T-helper 2 cell (primary cell): ENCODE data around the gene DESI1.
A peak's percentile ranks its signal among the peaks of the same experiment; 100 is the strongest.
"Not testable (repeated sequence)": the region's sequence is repeated elsewhere in the genome, so short reads cannot be mapped to it uniquely, and the experiment has no call there.

Experiments used
- DNase-seq, 5 experiments: peaks; one replicate each; pipeline versions ENCODE4 v3.0.0 to v3.0.0-alpha.2; 2012 to 2022

The DESI1 gene

DNA sequence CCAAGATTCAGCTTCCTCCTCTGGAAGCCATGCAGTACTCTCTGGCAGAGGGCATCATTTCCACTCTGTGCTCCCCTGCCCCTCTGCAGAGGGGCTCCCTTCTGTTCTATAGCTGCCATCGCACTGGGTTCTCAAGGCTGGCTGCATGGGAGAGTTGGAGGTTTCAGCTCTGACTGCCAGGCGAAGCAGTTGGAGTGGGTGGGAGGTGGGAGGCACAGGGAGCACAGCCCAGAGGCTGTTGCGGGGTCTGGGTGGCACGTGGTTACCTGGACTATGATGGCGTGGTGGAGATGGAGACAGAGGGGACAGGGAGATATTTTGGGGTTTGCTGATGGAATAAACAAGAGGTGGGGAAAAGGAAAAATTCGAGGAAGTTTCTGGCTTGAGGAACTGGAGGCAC lies 36.0 kb downstream of the DESI1 start:
- no peak for DNase-seq

DNA sequence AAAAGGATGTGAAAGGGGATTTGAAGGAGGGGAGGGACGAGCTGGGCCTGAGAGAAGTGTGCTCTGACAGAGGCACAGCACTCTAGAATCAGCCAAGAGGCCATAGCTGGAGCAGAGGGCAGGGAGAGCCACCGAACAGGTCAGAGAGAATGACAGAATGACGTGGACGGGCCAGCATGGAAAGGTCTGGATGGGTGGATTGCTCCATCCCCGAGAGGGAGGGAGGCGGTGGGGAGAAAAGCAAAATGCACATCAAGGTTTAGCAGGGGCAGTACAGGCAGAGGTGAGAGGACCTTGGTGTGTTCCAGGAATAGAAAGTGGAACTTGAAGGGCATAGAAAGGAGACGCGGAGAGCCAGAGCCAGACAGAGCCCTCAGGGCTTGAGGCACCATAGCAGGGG lies 38.1 kb downstream of the DESI1 start:
- DNase-seq: no peak

DNA sequence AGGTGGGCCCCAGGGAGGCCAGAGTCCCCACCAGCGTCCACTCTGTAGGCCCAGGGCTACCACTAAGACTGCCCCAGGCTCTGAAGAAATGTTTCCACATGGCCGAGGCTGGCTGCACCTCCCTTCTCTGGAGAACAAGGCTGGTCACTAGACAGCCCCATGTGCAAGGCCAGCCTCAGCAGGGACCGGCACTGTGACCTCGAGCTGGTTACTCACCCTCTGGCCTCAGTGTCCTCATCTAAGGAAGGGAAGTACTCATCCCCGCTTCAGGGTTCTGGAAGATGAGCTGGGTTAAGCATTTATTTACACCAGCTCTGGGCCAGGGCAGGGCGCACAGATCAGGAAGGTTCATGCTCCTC lies 40.9 kb downstream of the DESI1 start:
- DNase-seq: no peak

DNA sequence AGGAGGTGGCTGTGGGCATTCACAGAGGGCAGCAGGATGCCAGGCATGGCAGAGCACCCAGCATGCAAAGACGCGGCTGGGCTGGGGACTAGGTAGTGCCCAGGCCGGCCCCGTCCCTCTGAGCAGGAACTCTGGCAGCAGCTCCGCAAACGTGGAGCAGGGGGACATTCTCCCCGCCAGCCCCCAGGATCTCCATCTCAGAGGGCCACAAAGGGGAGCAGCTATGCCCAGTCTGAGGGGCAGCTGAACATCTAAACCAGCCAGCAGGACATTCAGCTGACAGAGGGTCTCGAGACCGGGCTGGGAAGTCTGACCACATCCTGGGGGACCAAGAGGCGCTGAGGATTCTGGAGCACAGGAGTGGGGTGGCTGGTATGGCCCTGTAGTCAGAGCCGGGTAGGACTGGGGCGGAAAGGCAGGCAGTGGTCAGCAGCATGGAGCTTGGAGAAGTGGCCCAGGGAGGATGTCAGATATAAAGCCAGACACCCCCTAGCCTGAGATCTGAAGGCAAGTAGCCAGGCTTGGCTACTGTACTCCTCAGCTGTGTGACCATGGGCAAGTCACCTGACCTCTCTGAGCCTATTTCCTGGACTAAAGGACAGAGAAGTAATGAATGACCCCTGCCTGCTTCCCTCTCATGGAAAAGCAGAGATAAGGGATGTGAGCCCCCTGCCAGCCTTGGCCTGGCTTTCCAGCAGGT lies 41.4 kb downstream of the DESI1 start:
- no peak for DNase-seq

DNA sequence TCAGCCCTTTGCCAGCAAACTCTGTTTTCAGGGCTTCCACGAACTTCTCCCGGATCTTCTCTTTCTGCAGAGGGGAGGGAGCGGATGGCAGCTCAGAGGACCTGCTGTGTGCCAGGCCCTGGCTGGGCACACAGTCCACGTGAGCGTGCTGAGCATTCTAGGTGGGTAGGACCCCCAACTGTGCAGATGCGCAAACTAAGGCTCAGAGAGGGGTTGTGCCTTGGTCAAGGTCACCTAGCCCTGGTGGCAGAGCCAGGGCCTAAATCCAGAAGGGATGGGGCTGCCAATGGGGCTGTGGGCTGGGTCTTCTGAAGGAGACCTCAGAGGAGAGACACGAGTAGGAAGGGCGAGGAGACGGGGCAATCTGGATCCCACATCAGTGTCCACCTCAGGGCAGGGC lies 42.0 kb downstream of the DESI1 start:
- no peak for DNase-seq

DNA sequence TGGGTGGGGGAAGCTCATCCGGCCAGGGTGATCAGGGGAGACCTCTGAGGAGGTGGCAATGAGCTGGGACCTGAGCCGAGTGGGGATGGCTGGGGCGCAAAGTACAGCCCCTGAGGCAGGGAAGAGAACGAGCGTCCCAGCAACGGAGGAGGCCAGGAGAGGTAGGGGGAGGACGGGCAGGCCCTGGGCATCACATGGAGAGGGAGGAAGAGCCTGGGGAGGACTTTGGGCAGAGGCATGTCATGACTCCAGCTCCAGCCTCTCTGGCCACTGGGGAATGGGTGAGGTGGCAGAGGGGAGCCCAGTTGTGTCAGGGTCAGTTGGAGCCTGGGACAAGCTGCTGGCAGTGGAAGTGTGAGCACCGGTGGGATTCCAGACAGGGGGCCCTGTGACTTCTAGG lies 42.7 kb downstream of the DESI1 start:
- DNase-seq: no peak

DNA sequence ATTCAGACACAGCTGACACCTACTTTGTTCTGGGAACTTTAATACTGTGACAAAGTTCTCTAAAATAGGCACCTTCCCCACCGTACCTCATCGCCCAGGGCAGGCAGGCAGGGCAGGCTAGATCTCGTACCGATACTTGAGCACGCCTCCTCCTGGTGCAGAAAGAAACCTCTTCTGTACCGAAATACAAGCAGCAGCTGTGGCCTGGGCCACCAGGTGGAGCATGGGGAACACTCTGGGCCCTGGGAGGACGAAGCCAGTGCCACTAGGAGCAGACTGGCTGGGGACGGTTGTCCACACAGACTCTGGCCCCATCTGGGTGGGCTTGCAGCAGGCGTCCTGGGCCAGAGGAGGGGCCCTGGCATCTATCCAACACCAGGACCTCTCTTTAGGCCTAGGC lies 44.0 kb downstream of the DESI1 start:
- peak in 1 of 5 experiments; percentile 59 for DNase-seq

DNA sequence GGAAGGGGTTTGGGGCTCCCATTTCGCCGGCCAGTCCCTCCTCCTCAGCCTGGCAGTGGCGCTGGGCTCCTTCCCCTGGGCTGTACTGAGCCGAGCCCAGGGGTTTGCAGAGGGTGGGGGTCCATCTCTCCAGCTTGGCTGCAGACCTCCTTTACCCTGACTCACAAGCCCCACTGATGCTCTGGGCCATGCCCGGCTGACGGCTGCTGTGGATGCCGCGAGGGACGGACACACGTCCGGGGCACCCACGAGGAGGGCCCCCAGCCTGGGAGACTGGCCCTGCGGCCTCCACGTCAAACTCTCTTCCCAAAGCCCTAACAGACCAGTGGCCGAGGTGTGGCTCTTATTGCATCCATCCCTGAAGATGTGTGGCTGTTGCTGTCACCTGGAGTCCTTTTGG lies 45.3 kb downstream of the DESI1 start:
- DNase-seq: no peak

DNA sequence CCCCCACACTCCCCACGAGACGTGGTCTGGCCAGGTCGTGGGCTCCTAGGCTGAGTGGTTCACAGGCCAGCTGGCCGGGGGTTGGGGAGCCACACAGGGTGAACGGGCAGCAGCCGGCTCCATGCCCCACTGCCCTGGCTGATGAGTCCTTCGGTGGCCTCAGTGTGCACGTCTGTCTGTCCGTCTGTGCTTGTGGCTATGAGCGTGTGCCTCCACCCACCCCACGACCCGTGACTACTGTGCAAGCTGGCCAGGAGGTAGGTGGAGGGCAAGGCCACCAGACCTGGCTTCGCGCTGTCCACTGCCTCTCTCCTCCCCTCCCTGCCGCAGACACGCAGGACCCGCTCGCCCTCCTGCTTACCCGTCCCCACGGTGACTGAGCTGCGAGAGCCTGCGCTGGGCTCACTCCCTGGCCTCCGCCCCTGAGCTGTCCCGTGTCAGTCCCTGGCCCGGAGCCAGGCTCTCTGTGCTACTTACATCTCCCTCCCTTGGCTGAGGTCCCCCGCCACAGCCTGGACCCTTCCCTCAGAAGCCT lies 45.9 kb downstream of the DESI1 start:
- no peak for DNase-seq

DNA sequence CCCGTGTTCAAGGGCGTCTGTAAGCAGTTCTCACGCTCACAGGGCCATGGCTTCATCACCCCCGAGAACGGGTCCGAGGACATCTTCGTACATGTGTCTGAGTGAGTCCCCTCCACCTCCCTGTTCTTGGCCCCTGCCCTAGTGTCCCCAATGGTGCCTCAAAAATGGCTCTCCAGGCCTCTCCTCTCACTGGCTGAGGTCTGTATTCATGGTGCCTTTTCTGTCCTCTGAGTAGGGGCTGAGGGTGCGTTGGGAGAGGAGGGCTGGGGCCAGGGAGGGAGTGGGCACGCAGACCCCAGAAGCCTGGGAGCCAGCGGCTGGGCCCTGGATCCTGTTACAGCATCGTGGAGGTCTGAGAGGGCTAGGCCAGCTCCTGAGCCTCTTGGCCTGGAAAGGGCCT lies 47.2 kb downstream of the DESI1 start:
- no peak for DNase-seq

DNA sequence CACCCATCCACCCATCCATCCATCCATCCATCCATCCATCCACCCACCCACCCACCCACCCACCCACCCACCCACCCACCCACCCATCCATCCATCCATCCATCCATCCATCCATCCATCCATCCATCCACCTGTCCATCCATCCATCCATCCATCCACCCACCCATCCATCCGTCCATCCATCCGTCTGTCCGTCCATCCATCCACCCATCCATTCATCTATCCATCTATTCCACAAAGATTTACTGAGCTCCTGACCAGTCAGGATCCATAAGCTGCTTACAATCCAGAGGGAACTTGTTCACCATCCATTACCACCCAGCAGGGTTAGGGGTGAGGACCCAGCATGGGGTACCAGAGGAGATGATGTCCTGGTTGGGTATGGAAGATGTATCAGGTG lies 48.5 kb downstream of the DESI1 start:
- DNase-seq: not testable (repeated sequence)

DNA sequence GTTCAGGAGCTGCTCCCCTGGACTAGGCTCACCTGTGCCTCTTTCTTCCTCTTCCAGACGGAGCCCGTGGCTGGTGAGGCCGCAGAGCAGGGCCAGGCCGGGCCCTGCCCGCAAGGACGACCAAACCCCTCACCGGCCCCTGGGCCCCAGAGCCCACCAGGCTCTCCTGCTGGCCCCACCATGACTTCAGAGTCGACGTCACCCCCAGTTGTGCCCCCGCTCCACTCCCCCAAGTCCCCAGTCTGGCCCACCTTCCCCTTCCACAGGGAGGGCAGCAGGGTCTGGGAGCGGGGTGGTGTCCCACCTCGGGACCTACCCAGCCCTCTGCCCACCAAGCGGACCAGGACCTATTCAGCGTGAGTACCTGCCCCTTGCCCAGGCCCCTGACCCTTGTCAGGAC lies 49.1 kb downstream of the DESI1 start:
- DNase-seq: no peak

DNA sequence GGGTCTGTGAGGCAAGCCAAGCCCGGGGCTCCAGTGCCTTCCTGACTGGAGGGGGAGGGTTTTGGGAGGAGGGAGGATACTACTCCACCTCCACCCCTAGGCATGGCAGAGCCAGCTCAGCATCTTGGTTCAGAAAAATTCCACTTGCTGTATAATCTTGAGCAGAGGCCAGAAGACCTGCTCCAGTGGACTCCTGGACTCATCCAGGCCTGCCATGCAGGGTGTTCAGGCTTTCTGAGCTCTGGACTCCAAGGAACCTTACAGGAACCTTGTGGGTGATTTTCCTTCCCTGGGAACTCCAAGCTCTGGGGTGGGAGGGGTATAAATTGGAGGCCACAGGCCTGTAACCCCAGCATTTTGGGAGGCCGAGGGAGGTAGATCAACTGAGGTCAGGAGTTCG lies 50.6 kb downstream of the DESI1 start:
- no peak for DNase-seq

DNA sequence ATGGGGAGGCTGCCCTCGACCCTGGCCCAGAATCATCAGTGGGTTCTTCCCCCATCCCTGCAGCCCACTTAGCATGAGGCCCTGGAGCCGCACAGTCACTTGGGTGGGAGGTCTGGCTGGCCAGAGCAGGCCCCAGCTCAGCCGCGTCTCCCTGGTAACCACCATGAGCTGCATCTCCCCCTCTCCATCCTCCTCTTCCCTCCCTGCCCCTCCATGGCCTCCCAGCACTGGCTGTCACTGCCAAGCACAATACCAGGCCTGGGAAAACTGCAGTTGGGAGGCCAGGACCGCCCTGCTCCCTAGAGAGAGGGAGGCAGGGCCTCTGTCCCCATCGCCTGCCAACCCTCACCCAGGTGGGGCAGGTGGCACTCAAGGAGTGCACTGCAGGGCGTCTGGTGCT lies 52.0 kb downstream of the DESI1 start:
- DNase-seq: no peak

DNA sequence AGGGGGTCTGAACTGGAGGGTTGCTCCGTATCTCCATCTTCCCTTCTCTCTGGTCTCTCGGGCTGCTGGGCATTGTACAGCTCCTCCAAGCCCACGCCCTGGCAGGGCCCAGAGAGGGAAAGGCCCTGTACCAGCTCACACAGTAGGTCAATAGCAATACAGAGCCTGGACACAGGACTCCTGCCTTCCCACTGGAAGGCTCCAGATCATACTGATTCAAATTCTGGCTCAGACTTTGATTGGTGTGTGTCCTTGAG lies 53.4 kb downstream of the DESI1 start:
- DNase-seq: no peak

DNA sequence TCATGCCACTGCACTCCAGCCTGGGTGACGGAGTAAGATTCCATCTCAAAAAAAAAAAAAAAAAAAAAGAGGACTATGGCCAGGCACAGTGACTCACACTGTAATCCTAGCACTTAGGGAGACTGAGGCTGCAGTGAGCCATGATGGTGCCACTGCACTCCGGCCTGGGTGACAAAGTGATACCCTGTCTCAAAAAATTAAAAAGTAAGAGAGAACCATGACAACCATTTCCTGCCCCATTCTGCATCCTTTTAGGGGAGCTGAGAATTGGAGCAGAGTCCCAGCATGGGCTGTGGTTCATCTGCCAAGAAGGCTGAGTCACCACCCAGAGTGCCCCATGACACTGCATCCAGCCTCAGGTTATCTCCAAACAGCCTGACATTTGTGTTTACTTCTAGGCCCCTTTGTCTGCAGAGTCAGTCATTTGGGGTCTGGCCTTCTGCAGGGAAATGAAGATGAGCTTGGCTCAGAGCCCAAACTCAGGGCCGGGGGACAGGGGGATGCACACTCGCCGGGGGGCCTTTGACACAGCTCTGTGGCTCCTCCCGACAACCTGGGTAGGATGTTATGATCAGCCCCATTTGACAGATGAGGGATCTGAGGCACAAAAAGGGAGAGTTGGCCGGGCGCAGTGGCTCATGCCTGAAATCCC lies 55.3 kb downstream of the DESI1 start:
- DNase-seq: peak in 1 of 5 experiments; percentile 41

DNA sequence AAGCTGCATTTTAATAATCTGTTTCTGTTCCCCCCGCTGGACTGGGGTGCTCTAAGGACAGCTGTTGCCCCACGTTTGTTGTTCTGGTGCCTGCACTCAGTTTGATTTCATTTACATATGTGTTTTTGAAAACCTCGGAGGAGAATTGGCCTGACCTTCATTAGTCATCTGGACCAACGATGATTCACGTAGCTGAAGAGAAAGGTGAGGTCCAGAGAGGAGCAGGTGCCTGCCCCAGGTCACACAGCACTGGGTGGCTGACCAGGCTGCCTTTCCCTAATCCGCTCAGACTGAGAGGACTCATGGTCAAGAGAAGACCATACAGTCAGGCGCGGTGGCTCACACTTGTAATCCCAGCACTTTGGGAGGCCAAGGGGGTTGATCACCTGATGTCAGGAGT lies 56.3 kb downstream of the DESI1 start:
- no peak for DNase-seq

DNA sequence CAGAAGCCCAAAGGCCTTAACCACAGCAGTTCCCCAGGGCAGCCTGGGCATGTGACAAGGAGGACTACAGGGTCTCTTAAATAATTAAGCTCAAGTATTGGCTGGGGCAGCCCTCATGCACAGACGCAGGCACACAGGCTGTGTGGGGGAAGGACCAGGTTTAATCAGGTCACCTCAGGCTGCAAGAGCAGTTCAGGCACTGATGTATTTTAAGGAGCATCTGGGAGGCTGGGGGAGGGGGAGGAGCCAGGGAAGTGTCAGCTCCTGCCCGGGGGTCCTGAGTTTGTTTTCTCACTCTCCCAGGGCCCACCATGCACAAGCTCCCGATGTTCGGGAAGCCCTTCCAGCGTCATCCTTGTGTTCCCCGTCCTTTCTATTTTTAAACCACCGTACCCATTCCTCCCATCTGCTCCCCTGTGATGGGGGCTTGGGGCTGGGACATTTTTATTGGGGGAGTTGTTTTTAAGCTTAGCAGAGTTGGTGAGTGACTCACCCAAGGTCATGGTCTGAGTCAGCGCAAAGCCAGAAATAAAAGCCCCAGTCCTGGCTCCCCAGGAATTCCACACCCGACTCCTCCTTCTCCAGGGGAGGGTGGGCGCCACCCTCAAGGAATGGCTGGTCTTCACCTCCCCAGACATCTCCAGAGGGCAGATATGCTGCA lies 57.7 kb downstream of the DESI1 start:
- DNase-seq: no peak

DNA sequence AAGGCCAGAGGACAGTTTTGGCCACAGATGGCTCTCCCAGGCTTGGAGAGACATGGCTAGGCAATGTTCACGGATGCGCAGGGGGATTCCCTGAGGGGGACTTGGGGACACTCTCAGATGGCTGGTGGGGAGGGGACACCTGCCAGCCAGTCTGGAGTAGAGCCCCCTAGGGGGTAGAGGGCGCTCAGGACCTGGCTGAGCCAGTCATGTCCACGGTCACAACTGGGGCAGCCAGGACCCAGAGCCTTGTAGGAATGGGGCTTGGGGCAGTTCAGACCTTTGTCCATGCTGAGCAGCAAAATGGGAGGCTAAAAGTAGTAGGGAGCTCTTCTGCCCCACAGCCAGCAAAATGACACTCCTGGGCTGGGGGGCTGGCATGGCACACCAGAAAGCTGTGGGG lies 58.4 kb downstream of the DESI1 start:
- DNase-seq: no peak

DNA sequence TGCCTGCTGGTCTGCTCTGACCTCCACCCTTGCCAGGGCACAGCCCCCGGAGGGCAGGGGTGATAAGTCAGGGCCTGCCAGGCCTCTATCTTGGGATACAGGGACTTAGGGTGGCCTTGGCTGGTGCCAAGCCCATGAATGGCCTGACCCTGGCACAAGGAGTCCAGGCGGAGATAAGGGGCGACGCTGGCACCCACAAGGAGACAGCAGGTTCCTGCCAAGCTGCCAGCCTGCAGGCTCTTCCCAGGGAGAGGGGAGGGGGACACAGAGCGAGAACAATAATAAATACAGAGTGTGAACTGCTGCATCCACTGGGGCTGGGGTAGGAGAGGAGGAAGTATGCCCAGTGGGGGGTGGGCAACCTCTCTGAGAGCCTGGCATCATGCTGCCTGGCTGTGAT lies 59.1 kb downstream of the DESI1 start:
- no peak for DNase-seq

DNA sequence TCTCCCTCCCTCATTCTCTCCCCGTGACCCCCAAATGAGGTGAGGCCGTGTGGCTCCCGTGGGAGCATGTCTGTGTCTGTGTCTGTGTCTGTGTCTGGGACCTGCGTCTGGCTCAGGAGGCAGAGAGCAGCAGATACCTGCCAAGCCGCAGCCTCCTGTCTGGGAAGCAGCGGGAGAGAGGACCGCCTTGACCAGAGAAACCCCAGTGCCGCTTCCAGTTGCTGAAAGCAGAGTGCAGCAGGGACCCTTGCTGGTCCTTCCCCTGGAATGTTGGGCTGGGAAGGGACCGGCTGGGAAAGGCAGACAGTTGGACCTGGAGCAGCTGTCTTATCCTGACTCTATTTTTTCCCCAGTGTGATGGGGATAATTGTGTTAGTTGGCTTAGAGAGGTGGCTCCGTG lies 59.5 kb downstream of the DESI1 start:
- DNase-seq: no peak

DNA sequence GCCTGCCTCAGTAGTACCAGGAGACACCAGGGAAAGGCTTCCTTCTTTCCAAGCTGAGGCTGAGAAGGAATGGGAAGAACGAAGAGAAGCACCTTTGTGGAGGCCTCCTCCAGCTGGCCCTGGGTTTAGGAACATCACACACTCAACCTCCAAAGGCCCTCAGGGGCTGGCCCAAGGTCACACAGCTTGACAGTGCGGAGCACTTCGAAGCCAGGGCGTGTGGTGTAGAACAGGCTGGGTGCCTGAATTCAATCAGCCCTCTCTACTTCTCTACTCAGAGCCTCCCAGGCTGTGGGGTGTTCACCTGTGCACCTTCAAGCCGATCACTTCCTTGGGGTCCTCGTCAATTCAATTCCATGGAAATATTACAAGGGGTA lies 60.8 kb downstream of the DESI1 start:
- no peak for DNase-seq

DNA sequence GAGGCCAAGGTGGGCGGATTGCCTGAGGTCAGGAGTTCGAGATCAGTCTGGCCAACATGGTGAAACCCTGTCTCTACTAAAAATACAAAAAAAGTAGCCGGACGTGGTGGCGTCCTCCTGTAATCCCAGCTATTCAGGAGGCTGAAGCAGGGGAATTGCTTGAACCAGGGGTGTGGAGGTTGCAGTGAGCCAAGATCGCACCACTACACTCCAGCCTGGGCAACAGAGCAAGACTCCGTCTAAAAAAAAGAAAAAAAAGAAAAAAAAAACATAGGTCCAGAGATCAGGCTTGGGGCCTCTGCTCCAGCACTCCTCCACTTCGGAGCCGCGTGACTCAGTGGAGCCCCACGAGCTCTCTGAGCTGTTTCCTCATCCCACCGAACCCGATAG lies 62.6 kb downstream of the DESI1 start:
- DNase-seq: not testable (repeated sequence)

DNA sequence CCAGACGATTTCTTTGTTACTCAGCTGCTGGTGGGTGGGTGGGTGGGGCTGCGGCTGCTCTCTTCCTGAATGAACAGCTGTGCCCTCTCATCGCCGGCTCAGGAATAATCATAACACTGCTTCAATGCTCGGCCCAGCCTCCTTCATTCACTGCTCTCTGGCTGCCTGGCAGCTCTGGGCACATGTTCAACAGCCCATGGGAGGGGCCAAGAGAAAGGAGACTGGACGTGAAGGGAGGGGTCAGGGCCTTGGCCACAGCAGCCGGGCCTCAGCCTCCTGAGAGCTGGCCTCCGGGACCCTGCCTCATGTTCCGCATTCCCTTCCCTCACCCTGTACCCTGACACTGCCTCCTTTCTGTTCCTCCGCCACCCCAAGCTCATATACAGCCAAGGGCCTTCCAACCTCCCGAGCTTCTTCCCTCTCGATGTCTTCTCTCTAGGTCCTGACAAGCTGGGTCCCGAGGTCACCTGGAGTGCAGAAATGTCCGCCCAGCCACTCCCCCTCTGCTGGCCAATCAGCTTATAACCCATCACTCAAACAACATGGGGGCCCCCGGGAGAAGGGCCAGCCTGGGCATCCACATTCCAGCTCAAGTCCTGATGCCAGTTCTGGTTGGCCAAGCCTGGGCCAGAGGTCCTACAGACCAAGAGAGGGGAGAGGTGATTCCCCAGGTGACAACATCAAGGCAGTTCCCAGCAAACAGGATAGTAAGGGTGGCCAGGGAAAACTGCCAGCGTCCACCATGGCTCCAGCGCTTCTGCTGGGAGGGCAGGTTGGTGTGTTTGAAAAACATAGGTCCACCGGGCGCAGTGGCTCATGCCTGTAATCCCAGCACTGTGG lies 63.2 kb downstream of the DESI1 start:
- peak in 1 of 5 experiments; percentile 17 for DNase-seq
